Measurements from ENCODE around the gene KCNE1. TPM values are rescaled to one million over a fixed set of nuclear protein-coding genes. Genes with fewer than 3 reads are reported as not detected.

Gene KCNE1
- total and polyA plus RNA-seq, 10 of the 15 experiments (the other 5 are each of a cell fraction or from before 2014, with no cell fraction given) = 0.06 to 0.18 (median 0.09) TPM; not detected in 5

- Histone ChIP-seq H3K4me2 (ENCODE audit: control insufficient read depth, insufficient read depth) (no peak overlapping the region), H3K27ac (ENCODE audit: control insufficient read depth, insufficient read depth) (no peak overlapping the region), H3K9ac (ENCODE audit: control insufficient read depth, insufficient read depth, low read length) (no peak overlapping the region), H3K9me3 (replicated peaks; ENCODE audit: control insufficient read depth, insufficient read depth, low read length) (peaks cover 5% of the 10 kb centered on the region; the same call in 2 of the 3 replicates), H3K36me3 (ENCODE audit: control insufficient read depth in 2 of 2, insufficient read depth in 2 of 2, low read length in 1 of 2) (no peaks in the 10 kb centered on the region), H3K4me3 (no peak overlapping the region), H3K79me2 (ENCODE audit: control insufficient read depth, insufficient read depth, low read length) (no peaks in the 10 kb centered on the region), H3K27me3 (replicated peaks in 1 of 2; ENCODE audit: control insufficient read depth in 2 of 2, insufficient read depth in 2 of 2, low read length in 1 of 2) (no peaks in the 10 kb centered on the region), H3K4me1 (ENCODE audit: control insufficient read depth, insufficient read depth, low read length) (no peaks in the 10 kb centered on the region; the same call in 1 of the 2 replicates), H4K20me1 (ENCODE audit: control insufficient read depth, insufficient read depth) (no peaks in the 10 kb centered on the region), H2AFZ (ENCODE audit: control insufficient read depth, low read depth, low read length) (no peak overlapping the region)
- 64% methylated on average over 5 of the region's 5 CpGs for WGBS (ENCODE audit: insufficient coverage, insufficient replicate concordance, low lambda C conversion rate, missing lambda C conversion rate)
- no peak for FAIRE-seq
- no TSS peak for BruUV-seq (replicated peaks)
- ChIA-PET SMC1A (ENCODE audit: uncharacterized antibody, unreplicated experiment) (interaction anchor here (0.7 to 1.0 kb wide), 2 partner anchors 8 to 621 kb away, joined by 3 read pairs; no protein-coding TSS in a partner anchor), CTCF (no interaction called here), RAD21 (ENCODE audit: unreplicated experiment) (no interaction called here), POLR2A (no interaction called here)
- intact Hi-C loops (cut with micrococcal nuclease; ENCODE audit: unreplicated experiment) = no loop called here
- in situ Hi-C loops (cut with MboI) = no loop called here
- no peak for DNase-seq (ENCODE audit: low read depth, low spot score)
- ATAC-seq = no peak
- TF ChIP-seq CUX1 (IDR thresholded peaks at IDR 0.05; ENCODE audit: insufficient replicate concordance, low read depth, low read length) = no peak
- no peak for TF ChIP-seq MYC (IDR thresholded peaks at IDR 0.05; ENCODE audit: insufficient read depth, insufficient read length, insufficient replicate concordance, low read length, severe bottlenecking)
- TF ChIP-seq MEF2A (IDR thresholded peaks at IDR 0.05; ENCODE audit: insufficient read depth, low read depth, low read length) = no peak
- TF ChIP-seq ATF7 (IDR thresholded peaks at IDR 0.05; ENCODE audit: low read depth) = no peak
- no peak for TF ChIP-seq MLLT1 (IDR thresholded peaks at IDR 0.05)
- no peak for TF ChIP-seq ZNF622 (IDR thresholded peaks at IDR 0.05)
- no peak for TF ChIP-seq ETV6 (conservative IDR thresholded peaks at IDR 0.05 in 1 of 2, IDR thresholded peaks at IDR 0.05 in 1 of 2; ENCODE audit: borderline replicate concordance in 1 of 2, low read depth in 1 of 2)
- TF ChIP-seq RUNX3 (IDR thresholded peaks at IDR 0.05; ENCODE audit: low read length) = no peak
- TF ChIP-seq ZBTB40 (IDR thresholded peaks at IDR 0.05; ENCODE audit: borderline replicate concordance) = no peak
- no peak for TF ChIP-seq SIX5 (IDR thresholded peaks at IDR 0.05; ENCODE audit: low read depth, low read length, severe bottlenecking)
- TF ChIP-seq SMAD5 (IDR thresholded peaks at IDR 0.05; ENCODE audit: low read depth) = no peak
- no peak for TF ChIP-seq ZNF207 (IDR thresholded peaks at IDR 0.05; ENCODE audit: borderline replicate concordance)
- no peak for TF ChIP-seq NFXL1 (IDR thresholded peaks at IDR 0.05; ENCODE audit: borderline replicate concordance)
- no peak for TF ChIP-seq SMC3 (IDR thresholded peaks at IDR 0.05; ENCODE audit: borderline replicate concordance, low read length)
These were observed 46.2 kb upstream of the KCNE1 start for GRCh38 chr21:34558166-34558565.

Measured in GM12878 (cell line).